Measurements from ENCODE around the gene AXIN2.

GRCh38 chr17:65559804-65560627 is 1.4 kb downstream of the AXIN2 start:
- TF ChIP-seq CTCF (IDR thresholded peaks at IDR 0.05) (no peak), POLR2A (IDR thresholded peaks at IDR 0.05) (no peak)
